ES-I3 (cell line): Measurements from ENCODE around the gene POTEF.
"Not testable (repeated sequence)": the region's sequence is repeated elsewhere in the genome, so short reads cannot be mapped to it uniquely, and the experiment has no call there.

ENCODE experiments used
- H3K36me3 ChIP-seq: 2 replicates; pipeline ENCODE4 v1.6.1; 2013; ENCODE audit warnings: mild to moderate bottlenecking, low read length, control low read depth, moderate library complexity; ENCODE audit not compliant: insufficient read depth
- H3K4me1 ChIP-seq: 2 replicates; pipeline ENCODE4 v1.6.1; 2013; ENCODE audit warnings: mild to moderate bottlenecking, control low read depth, low read length; ENCODE audit not compliant: insufficient read depth
- H3K9ac ChIP-seq: 2 replicates; pipeline ENCODE4 v1.6.1; 2013; ENCODE audit warnings: low read depth, mild to moderate bottlenecking, low read length, moderate library complexity
- H3K9me3 ChIP-seq: 2 replicates; pipeline ENCODE4 v1.6.1; 2013; ENCODE audit warnings: mild to moderate bottlenecking, low read length, moderate library complexity; ENCODE audit not compliant: control insufficient read depth, insufficient read depth

POTEF gene

GRCh38 chr2:130142396-130143265 lies 13.6 kb upstream of the POTEF start:
- H3K9me3 ChIP-seq, H3K4me1 ChIP-seq, H3K36me3 ChIP-seq, H3K9ac ChIP-seq: not testable (repeated sequence)

- not testable (repeated sequence) for H3K36me3 ChIP-seq, H3K9me3 ChIP-seq, H3K4me1 ChIP-seq, H3K9ac ChIP-seq
Measured at GRCh38 chr2:130141645-130142370, 12.8 kb upstream of the POTEF start.

DNA sequence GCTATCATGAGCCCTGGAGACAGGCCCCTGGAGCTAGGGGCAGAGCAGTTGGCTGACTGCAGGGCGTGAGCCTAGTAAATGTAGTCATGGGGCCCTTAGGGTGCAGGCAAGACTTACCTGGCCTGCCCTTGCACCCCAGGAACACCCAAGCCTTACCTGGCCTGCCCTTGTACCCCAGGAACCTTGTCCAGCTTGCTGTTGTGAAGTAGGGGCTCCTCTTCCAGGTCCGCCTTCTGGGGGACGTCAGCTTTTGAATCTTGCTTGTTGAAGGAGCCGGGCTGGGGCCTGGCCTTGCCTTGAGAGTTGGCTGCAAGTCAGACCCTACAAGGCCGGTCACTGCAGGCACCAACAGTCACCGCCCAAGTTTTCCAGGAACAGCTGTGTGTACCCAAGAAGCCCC lies 12.0 kb upstream of the POTEF start:
- not testable (repeated sequence) for H3K9me3 ChIP-seq, H3K4me1 ChIP-seq, H3K36me3 ChIP-seq, H3K9ac ChIP-seq

DNA sequence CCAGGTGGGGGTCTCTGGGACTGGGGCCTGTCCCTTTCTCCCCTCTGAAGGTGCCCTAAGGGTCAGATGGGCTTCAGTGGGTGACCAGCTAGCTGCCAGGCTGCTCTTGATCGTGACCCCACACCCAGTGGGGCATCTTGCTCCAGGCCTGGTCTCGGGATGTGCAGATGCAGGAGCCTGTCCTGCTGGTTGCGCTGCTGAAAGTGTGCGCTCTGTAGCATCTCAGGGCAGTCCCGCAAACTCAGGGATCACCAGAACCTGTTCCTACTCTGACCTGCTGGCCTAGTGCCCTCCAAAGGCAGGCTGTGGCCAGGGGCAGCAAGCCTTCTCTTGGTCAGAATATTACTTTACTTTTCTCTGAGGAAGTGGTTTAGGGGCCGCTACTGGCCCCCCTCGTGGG lies 11.5 kb upstream of the POTEF start:
- H3K4me1 ChIP-seq, H3K9me3 ChIP-seq, H3K9ac ChIP-seq, H3K36me3 ChIP-seq: not testable (repeated sequence)

- not testable (repeated sequence) for H3K9me3 ChIP-seq, H3K36me3 ChIP-seq, H3K4me1 ChIP-seq, H3K9ac ChIP-seq
Measured at GRCh38 chr2:130139331-130140280, 10.6 kb upstream of the POTEF start.

- H3K4me1 ChIP-seq, H3K9ac ChIP-seq, H3K9me3 ChIP-seq, H3K36me3 ChIP-seq: not testable (repeated sequence)
Measured at GRCh38 chr2:130138841-130139251, 9.8 kb upstream of the POTEF start.

- not testable (repeated sequence) for H3K9me3 ChIP-seq, H3K36me3 ChIP-seq, H3K4me1 ChIP-seq, H3K9ac ChIP-seq
Measured at GRCh38 chr2:130138326-130138725, 9.3 kb upstream of the POTEF start.

- H3K9me3 ChIP-seq, H3K9ac ChIP-seq, H3K36me3 ChIP-seq, H3K4me1 ChIP-seq: not testable (repeated sequence)
Measured at GRCh38 chr2:130137118-130137517, 8.1 kb upstream of the POTEF start.

DNA sequence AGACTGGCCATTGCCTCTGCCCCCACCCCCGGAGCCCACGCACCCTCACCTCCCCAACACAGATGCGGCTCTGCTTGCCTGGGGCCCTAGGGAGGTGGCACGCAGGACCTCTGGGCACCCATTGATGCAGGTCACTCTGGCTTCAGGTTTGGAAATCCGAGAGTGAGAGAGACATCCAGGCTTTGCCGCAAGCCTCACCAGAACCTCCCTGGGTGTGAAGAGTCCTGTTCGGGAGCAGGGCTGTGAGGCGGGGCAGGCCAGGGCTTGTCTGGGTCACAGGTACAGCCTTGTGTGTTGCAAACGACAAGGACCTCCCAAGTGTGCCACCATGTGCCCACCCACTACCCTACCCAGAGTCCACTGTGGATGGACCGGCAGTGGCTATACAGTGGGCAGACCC lies 7.5 kb upstream of the POTEF start:
- not testable (repeated sequence) for H3K9me3 ChIP-seq, H3K9ac ChIP-seq, H3K36me3 ChIP-seq, H3K4me1 ChIP-seq

DNA sequence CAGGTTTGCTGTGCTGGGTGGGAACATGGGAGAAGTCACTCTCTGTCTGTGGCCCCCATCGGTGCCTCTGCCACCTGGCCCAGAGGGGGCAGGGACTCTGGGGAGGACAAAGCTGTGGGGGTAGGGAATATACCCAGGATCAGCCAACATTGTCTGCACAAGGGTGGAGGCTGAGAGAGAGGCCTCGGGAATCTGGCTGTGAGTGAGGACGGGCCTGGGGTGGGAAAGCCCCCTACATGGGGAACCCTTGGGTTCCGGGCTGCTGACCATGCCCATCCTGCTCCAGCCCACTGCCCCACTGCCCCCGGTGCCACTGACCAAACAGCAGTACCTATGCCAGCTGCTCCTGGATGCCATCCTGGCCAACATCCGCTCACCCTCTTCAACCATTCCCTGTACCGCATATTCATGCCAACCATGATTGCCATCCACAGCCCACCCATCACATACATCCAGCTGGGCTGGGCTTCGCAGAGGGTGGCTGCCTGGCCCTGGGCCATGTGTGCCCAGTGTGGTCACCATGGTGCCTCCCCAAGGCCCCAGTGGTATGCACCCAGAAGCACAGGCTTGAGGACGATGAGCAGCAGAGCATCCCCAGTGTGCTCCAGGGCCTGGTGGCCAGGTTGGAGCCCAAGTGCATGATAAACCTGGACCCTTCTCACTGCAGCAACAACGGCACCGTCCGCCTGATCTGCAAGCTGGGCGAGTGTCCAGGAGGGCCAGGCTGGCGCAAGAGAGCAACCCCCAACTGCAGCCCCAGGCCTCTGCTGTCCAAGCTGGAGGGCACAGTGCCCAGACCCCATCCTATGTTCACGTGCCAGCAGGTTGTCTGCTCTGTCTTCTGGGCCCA lies 6.9 kb upstream of the POTEF start:
- Histone ChIP-seq H3K9me3 (no peaks in the 10 kb centered on the region), H3K9ac (no peak overlapping the region), H3K36me3 (no peaks in the 10 kb centered on the region), H3K4me1 (no peaks in the 10 kb centered on the region)

GRCh38 chr2:130128464-130128863 lies 558 bp downstream of the POTEF start:
- not testable (repeated sequence) for H3K36me3 ChIP-seq, H3K9me3 ChIP-seq, H3K4me1 ChIP-seq
- peak overlapping the region; percentile 36; the same call in 1 of the 2 replicates for H3K9ac ChIP-seq

DNA sequence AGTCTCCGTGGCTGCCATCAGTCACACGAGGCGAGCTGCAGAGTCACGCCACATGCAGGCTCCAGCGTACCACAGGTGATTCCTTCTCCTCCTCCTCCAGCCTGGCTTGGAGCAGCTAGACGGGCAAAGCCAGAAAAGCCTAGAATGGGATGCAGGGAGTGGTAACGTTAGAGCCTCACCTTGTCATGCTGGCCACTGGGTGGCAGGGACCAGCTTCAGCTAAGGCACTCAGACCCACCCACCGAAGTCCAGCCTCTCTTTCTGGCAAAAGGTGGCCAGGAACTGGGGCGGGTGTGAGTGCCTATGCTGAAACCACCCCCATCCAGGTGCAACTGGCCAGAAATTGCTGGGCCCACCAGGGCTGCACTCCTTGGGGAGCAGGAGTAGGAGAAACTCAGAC lies 1.3 kb downstream of the POTEF start:
- not testable (repeated sequence) for H3K4me1 ChIP-seq, H3K36me3 ChIP-seq, H3K9ac ChIP-seq, H3K9me3 ChIP-seq

- H3K9me3 ChIP-seq, H3K9ac ChIP-seq, H3K4me1 ChIP-seq, H3K36me3 ChIP-seq: not testable (repeated sequence)
Measured at GRCh38 chr2:130120924-130121323, 8.1 kb downstream of the POTEF start.
